Caco-2 (cell line): Measurements from ENCODE around the gene EDN1. TPM values are rescaled to one million over a fixed set of nuclear protein-coding genes. Genes with fewer than 3 reads are reported as not detected.

Source experiments
- BruUV-seq: library from RNA; stranded (reverse); fragments of 400-500 nt; replicated peaks from 2 replicates; lab custom pipeline; 2021; lab: Mats Ljungman, UMichigan
- CTCF ChIA-PET: fragments of 300-600 bp; sonication (Branson Sonifier 250); formaldehyde crosslinking; loops from one replicate; lab custom pipeline; 2022; ENCODE audit warnings: antibody characterized with exemption; lab: Charles Lee
- POLR2A ChIA-PET: fragments of 300-600 bp; sonication (Branson Sonifier 250); formaldehyde crosslinking; loops from one replicate; lab custom pipeline; 2022; ENCODE audit warnings: antibody characterized with exemption; lab: Charles Lee
- DNase-seq, 2 experiments: peaks; one replicate each; pipeline versions ENCODE4 v3.0.0 to v3.0.0-alpha.2; 2020 to 2022
- H3K27me3 ChIP-seq: replicated peaks from 2 replicates; pipeline ENCODE4 v1.6.0; 2011; ENCODE audit warnings: low read length; ENCODE audit not compliant: control insufficient read depth, insufficient read depth
- H3K36me3 ChIP-seq: 2 replicates; pipeline ENCODE4 v1.5.1; 2011; ENCODE audit warnings: low read length; ENCODE audit not compliant: control insufficient read depth, insufficient read depth
- H3K4me1 ChIP-seq: fragments of 250-450 bp; sonication (Bioruptor Pico); 2 replicates; pipeline ENCODE4 v1.5.1; 2020; ENCODE audit warnings: mild to moderate bottlenecking
- H3K4me3 ChIP-seq: 2 replicates; pipeline ENCODE4 v1.5.1; 2011; ENCODE audit warnings: low read depth, mild to moderate bottlenecking, control low read depth, low read length
- H3K9me3 ChIP-seq: fragments of 250-450 bp; sonication (Bioruptor Pico); 2 replicates; pipeline ENCODE4 v1.5.1; 2020; ENCODE audit warnings: mild to moderate bottlenecking, moderate library complexity
- H3K27ac Mint-ChIP-seq: one replicate; pipeline ENCODE4 v1.8.0; 2022; ENCODE audit warnings: mixed read lengths; ENCODE audit not compliant: unreplicated experiment
- H3K27me3 Mint-ChIP-seq: one replicate; pipeline ENCODE4 v1.8.0; 2022; ENCODE audit warnings: mixed read lengths; ENCODE audit not compliant: insufficient read depth, unreplicated experiment
- H3K36me3 Mint-ChIP-seq: one replicate; pipeline ENCODE4 v1.8.0; 2022; ENCODE audit warnings: mild to moderate bottlenecking, mixed read lengths; ENCODE audit not compliant: insufficient read depth, unreplicated experiment
- H3K4me1 Mint-ChIP-seq: one replicate; pipeline ENCODE4 v1.8.0; 2022; ENCODE audit warnings: low read depth, mixed read lengths; ENCODE audit not compliant: unreplicated experiment
- H3K4me3 Mint-ChIP-seq: one replicate; pipeline ENCODE4 v1.8.0; 2022; ENCODE audit warnings: mild to moderate bottlenecking, moderate library complexity, mixed read lengths; ENCODE audit not compliant: unreplicated experiment
- H3K9me3 Mint-ChIP-seq: one replicate; pipeline ENCODE4 v1.8.0; 2022; ENCODE audit warnings: mixed read lengths; ENCODE audit not compliant: unreplicated experiment
- intact Hi-C: fragments of 100-400 bp; cut with micrococcal nuclease; formaldehyde crosslinking; loops from one replicate; pipeline ENCODE4 v1.10.0; 2022; ENCODE audit not compliant: unreplicated experiment
- total RNA-seq: library from RNA; stranded (reverse); gene quantifications from 2 replicates; pipeline ENCODE4 v1.2.3, GENCODE V29; 2022
- TF ChIP-seq, protein P1 (sequence below), 2 experiments: fragments of 200-600 bp in 1 of 2; IDR thresholded peaks; 1 replicate in 1 of 2; 2 replicates in 1 of 2; pipeline versions ENCODE4 v1.5.1 to v1.8.0; 2011 to 2022; ENCODE audit warnings: antibody characterized with exemption in 1 of 2, control low read depth in 1 of 2, inconsistent platforms in 1 of 2, low read depth in 1 of 2, low read length in 1 of 2, mild to moderate bottlenecking in 1 of 2, moderate library complexity in 1 of 2; ENCODE audit not compliant: insufficient read depth in 1 of 2, severe bottlenecking in 1 of 2, unreplicated experiment in 1 of 2

EDN1 gene
- total RNA-seq, 1 experiment from 2014 or later: 14.0 TPM

DNA sequence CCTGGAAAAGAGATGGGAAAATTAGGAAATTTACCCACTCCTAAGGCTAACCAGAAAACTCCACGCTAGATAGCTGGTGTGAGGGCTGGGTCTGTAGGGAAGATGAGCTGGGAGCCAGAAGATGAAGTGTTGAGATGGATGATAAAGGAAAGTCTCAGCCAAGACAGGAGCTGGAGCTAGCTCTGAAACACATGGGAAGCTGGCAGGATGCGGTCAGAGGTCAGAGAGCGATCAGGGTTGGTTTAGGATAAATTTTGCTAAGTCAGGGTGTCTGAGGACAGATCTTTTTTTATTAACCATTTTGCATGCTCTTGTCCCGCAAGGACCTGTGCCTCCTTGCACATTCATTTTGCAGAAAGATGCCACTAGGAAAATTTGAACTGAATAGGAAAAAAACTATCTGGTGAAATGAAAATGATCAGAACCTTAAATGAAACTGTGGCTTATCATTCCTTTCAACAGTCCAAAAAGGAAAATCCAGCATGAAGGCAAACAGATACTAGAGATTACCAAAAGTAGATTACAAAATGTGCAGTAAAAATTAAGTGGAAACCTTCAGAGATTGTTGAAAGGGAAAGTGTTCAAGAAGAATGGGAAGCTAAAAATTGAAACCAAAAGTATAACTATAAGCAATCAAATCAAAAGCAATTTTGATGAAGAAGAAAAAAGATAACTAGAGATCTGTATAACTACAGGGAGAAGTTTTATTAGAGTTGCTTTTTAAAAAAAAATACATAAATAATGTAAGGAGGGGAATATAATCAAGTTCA, 10.7 kb upstream of the EDN1 start:
- TF ChIP-seq, protein P1, sequence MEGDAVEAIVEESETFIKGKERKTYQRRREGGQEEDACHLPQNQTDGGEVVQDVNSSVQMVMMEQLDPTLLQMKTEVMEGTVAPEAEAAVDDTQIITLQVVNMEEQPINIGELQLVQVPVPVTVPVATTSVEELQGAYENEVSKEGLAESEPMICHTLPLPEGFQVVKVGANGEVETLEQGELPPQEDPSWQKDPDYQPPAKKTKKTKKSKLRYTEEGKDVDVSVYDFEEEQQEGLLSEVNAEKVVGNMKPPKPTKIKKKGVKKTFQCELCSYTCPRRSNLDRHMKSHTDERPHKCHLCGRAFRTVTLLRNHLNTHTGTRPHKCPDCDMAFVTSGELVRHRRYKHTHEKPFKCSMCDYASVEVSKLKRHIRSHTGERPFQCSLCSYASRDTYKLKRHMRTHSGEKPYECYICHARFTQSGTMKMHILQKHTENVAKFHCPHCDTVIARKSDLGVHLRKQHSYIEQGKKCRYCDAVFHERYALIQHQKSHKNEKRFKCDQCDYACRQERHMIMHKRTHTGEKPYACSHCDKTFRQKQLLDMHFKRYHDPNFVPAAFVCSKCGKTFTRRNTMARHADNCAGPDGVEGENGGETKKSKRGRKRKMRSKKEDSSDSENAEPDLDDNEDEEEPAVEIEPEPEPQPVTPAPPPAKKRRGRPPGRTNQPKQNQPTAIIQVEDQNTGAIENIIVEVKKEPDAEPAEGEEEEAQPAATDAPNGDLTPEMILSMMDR (IDR thresholded peaks at IDR 0.05; ENCODE audit: insufficient read depth in 1 of 2, low read depth in 1 of 2, low read length in 1 of 2, severe bottlenecking in 1 of 2, unreplicated experiment in 1 of 2): no peak
- H3K27me3 Mint-ChIP-seq: no peaks in the 10 kb centered on the region
- POLR2A ChIA-PET: interaction anchor here (0.6 kb wide), 1 partner anchor 1585 kb away, joined by 3 read pairs; the partner anchor contains the start of genes C6orf52 and PAK1IP1
- no peak overlapping the region for H3K4me3 ChIP-seq
- CTCF ChIA-PET: interaction anchor here (0.5 to 1.2 kb wide), 2 partner anchors 8 to 12 kb away, joined by 3 read pairs; no protein-coding TSS in a partner anchor
- H3K4me3 Mint-ChIP-seq: no peak overlapping the region
- no peak overlapping the region for H3K27ac Mint-ChIP-seq
- no peaks in the 10 kb centered on the region for H3K36me3 ChIP-seq
- peaks cover 8% of the 10 kb centered on the region for H3K4me1 Mint-ChIP-seq
- no TSS peak for BruUV-seq
- no peaks in the 10 kb centered on the region for H3K9me3 ChIP-seq
- H3K36me3 Mint-ChIP-seq: peaks cover 9% of the 10 kb centered on the region
- peaks cover 10% of the 10 kb centered on the region for H3K9me3 Mint-ChIP-seq
- intact Hi-C loops: no loop called here
- H3K27me3 ChIP-seq: no peaks in the 10 kb centered on the region
- no peak for DNase-seq
- H3K4me1 ChIP-seq: no peaks in the 10 kb centered on the region

DNA sequence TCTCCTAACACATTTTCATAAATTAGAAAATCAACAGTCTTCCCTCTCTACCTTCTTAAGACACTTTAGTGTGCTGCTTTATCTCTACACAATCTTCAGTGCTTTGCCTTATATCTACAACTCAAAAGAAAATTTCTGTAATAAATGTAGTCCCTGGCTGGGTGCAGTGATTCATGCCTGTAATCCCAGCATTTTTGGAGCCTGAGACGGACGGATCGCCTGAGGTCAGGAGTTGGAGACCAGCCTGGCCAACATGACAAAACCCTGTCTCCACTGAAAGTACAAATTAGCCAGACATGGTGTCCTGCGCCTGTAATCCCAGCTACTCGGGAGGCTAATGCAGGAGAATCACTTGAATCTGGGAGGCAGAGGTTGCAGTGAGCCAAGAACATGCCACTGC, 9.7 kb upstream of the EDN1 start:
- H3K36me3 ChIP-seq: no peaks in the 10 kb centered on the region
- H3K4me1 ChIP-seq: no peaks in the 10 kb centered on the region
- intact Hi-C loops: no loop called here
- Mint-ChIP-seq H3K9me3 (peaks cover 10% of the 10 kb centered on the region), H3K27ac (no peak overlapping the region), H3K27me3 (no peaks in the 10 kb centered on the region), H3K4me1 (peaks cover 8% of the 10 kb centered on the region), H3K4me3 (no peak overlapping the region), H3K36me3 (peaks cover 9% of the 10 kb centered on the region)
- no peaks in the 10 kb centered on the region for H3K27me3 ChIP-seq
- BruUV-seq: no TSS peak
- no peaks in the 10 kb centered on the region for H3K9me3 ChIP-seq
- ChIA-PET POLR2A (interaction anchor here (0.6 kb wide), 1 partner anchor 1586 kb away, joined by 3 read pairs; the partner anchor contains the start of genes C6orf52 and PAK1IP1), CTCF (no interaction called here)
- TF ChIP-seq, protein P1 (IDR thresholded peaks at IDR 0.05; ENCODE audit: insufficient read depth in 1 of 2, low read depth in 1 of 2, low read length in 1 of 2, severe bottlenecking in 1 of 2, unreplicated experiment in 1 of 2): no peak
- H3K4me3 ChIP-seq: no peak overlapping the region
- DNase-seq: no peak

DNA sequence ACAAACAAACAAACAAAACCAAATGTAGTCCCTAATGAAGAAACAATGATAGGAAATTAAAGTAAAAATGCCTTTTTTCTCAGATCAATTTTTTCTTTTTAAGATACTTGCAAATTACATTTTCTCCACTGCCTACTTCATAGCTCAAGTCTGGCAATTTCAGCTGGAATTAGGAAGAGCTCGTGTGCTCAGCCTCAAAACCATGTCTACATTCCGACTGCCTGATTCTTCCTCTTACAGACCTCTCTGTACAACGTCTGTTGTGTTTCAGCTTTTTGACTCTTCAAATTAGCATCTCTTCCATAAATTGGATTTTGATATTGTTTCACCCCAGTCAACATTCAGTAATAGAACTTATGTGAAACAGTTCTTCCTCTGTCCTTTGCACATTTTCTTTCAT, 9.3 kb upstream of the EDN1 start:
- Mint-ChIP-seq H3K9me3 (peaks cover 10% of the 10 kb centered on the region), H3K27me3 (no peaks in the 10 kb centered on the region), H3K36me3 (peaks cover 9% of the 10 kb centered on the region), H3K27ac (no peak overlapping the region), H3K4me3 (no peak overlapping the region), H3K4me1 (peaks cover 8% of the 10 kb centered on the region)
- Histone ChIP-seq H3K4me1 (no peaks in the 10 kb centered on the region), H3K9me3 (no peaks in the 10 kb centered on the region), H3K4me3 (no peak overlapping the region), H3K27me3 (no peaks in the 10 kb centered on the region), H3K36me3 (no peaks in the 10 kb centered on the region)
- intact Hi-C loops: no loop called here
- POLR2A ChIA-PET: no interaction called here
- no peak for DNase-seq
- CTCF ChIA-PET: no interaction called here
- TF ChIP-seq, protein P1 (IDR thresholded peaks at IDR 0.05; ENCODE audit: insufficient read depth in 1 of 2, low read depth in 1 of 2, low read length in 1 of 2, severe bottlenecking in 1 of 2, unreplicated experiment in 1 of 2): no peak
- no TSS peak for BruUV-seq
